Skeletal muscle cell (primary cell): ENCODE measurements around the gene TMEM209.
"Not testable (repeated sequence)": the region's sequence is repeated elsewhere in the genome, so short reads cannot be mapped to it uniquely, and the experiment has no call there.

Source experiments
- DNase-seq: peaks from one replicate; pipeline ENCODE4 v3.0.0-alpha.2; 2010; ENCODE audit warnings: low read depth
- H3K4me3 ChIP-seq: 2 replicates; pipeline ENCODE4 v1.5.1; 2011; ENCODE audit warnings: low read depth, mild to moderate bottlenecking, control low read depth, low read length, moderate library complexity

TMEM209 gene

DNA sequence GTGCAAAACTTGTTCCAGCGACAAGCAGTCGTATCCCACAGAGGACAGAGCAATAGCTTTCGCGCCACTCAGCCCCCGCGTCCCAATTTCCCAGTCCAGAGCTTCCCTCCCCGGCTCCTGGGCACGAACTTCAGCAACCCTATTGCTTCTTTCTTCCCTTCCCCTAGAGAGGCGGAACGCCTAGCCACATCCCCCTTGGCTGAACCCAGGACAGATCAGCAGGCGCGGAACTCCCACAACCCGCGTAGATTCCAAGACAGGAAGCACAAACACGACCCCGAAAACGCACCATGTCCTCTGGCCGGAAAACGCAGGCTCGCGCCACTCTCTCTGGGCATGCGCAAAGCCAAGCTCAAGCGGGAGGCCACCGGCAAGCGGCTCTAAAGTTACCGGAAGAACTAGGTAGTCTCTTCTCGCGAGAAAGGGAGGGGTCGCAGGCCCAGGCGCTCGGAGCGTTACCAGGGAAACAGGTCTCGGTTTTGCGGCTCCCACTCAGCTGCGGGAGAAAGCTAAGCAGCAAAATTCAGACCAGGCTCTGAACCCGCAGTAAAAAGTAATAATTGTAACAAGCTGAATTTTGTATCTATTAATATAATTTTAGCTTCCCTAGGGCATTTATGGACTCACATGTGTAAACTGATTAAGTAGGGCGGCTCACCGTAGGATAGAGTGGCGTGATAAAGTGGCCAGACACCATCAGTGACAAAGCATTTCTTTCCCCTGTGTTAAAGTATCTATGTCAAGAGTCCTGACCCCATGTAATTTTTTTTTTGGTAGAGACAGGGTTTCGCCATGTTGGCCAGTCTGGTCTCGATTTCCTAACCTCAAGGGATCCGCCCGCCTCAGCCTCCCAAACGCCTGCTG lies at the start of gene TMEM209:
TSS of gene TMEM209 (minus strand) at position 323 of the 864 bp plus-strand sequence. CDS start at position 292, 31 bp downstream.
- peak within 1 kb of the TSS; percentile 58 for H3K4me3 ChIP-seq
- DNase-seq, result peak; percentile 90

DNA sequence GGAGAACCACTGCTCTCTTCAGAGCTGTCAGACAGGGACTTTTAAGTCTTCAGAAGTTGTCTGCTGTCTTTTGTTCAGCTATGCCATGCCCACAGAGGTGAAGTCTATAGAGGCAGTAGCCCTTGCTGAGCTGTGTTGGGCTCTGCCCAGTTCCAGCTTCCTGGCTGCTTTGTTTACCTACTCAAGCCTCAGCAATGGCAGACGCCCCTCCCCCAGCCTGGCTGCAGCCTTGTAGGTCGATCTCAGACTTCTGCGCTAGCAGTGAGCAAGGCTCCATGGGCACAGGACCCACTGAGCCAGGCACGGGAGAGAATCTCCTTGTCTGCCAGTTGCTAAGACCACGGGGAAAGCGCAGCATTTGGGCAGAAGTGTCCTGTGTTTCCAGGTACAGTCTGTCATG lies 49.3 kb upstream of the TMEM209 start:
- H3K4me3 ChIP-seq, result no peak overlapping the region
- DNase-seq, result no peak

DNA sequence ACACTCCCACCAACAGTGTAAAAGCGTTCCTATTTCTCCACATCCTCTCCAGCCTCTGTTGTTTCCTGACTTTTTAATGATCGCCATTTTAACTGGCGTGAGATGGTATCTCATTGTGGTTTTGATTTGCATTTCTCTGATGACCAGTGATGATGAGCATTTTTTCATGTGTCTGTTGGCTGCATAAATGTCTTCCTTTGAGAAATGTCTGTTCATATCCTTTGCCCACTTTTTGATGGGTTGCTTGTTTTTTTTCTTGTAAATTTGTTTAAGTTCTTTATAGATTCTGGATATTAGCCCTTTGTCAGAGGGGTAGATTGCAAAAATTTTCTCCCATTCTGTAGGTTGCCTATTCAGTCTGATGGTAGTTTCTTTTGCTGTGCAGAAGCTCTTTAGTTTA lies 44.4 kb upstream of the TMEM209 start:
- not testable (repeated sequence) for DNase-seq, H3K4me3 ChIP-seq

DNA sequence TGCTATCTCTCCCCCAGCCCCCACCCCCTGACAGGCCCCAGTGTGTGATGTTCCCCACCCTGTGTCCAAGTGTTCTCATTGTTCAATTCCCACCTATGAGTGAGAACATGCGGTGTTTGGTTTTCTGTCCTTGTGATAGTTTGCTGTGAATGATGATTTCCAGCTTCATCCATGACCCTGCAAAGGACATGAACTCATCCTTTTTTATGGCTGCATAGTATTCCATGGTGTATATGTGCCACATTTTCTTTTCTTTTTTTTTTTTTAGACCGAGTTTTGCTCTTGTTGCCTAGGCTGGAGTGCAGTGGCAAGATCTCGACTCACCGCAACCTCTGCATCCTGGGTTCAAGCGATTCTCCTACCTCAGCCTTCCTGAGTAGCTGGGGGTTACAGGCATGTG lies 43.6 kb upstream of the TMEM209 start:
- DNase-seq, H3K4me3 ChIP-seq: not testable (repeated sequence)

DNA sequence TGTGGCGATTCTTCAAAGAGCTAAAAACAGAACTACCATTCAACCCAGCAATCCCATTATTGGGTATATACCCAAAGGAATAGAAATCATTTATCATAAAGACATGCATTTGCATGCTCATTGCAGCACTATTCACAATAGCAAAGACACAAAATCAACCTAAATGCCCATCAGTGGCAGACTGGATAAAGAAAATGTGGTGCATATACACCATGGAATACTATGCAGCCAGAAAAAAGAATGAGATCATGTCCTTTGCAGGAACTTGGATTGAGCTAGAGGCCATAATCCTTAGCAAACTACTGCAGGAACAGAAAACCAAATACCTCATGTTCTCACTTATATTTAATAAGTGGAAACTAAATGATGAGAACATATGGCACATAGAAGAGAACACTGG lies 41.3 kb upstream of the TMEM209 start:
- DNase-seq, H3K4me3 ChIP-seq: not testable (repeated sequence)

DNA sequence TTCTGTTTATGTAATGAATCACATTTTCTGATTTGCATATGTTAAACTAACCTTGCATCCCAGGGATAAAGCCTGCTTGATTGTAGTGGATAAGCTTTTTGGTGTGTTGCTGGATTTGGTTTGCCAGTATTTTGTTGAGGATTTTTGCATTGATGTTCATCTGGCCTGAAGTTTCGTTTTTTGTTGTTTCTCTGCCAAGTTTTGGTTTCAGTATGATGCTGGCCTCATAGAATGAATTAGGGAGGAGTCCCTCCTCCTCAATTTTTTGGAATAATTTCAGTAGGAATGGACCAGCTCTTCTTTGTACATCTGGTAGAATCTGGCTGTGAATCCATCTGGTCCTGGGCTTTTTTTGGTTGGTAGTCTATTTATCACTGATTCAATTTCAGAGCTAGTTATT lies 38.3 kb upstream of the TMEM209 start:
- not testable (repeated sequence) for H3K4me3 ChIP-seq, DNase-seq

- DNase-seq, result peak; percentile 5
- H3K4me3 ChIP-seq, result no peak overlapping the region
Measured at GRCh38 chr7:130242198-130243014, 37.2 kb upstream of the TMEM209 start.

DNA sequence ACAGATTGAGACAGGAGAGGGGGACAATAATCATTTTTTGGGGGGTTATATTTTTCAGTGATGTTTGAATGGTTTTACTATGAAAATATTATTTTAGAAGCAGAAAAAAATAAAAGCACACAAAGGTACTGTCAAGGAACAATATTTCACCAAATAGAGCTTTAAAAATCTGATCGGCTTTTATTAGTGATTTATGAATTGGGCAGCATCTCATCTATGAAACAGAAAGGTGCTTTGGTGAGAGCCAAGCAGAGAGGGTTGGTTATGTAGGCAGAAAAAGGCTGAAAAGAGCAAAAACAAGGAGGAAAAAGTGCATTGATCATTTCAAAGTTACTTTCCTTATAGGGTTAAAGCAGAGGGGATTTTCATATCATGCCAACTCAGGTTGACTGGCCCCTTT lies 35.0 kb upstream of the TMEM209 start:
- no peak for DNase-seq
- H3K4me3 ChIP-seq, result no peak overlapping the region

GRCh38 chr7:130236361-130236760 lies 31.2 kb upstream of the TMEM209 start:
- DNase-seq, H3K4me3 ChIP-seq: not testable (repeated sequence)

DNA sequence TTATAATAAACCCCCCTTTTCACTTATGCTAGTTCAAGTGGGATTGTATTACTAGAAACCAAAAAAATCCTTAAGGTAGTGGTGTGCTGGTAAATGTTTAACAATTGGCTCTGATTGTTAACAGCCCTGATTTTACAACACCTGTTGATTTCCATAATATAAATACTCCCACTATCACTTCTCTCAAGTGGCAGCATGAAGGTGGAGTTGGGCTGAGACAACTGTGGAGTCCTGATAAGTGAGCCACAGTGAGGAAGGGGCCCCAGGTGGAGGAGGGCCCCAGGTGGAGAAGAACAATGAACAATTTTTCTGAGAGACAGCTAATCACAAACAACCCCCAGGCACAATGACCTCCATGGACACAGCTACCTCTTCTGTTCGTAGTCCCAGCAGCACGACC lies 28.9 kb upstream of the TMEM209 start:
- no peak overlapping the region for H3K4me3 ChIP-seq
- DNase-seq, result no peak

- H3K4me3 ChIP-seq, result no peak overlapping the region
- DNase-seq, result no peak
Measured at GRCh38 chr7:130232209-130232608, 27.0 kb upstream of the TMEM209 start.

GRCh38 chr7:130231792-130232191 lies 26.6 kb upstream of the TMEM209 start:
- H3K4me3 ChIP-seq, result no peak overlapping the region
- no peak for DNase-seq

- DNase-seq, result not testable (repeated sequence)
Measured at GRCh38 chr7:130229981-130230380, 24.8 kb upstream of the TMEM209 start.

DNA sequence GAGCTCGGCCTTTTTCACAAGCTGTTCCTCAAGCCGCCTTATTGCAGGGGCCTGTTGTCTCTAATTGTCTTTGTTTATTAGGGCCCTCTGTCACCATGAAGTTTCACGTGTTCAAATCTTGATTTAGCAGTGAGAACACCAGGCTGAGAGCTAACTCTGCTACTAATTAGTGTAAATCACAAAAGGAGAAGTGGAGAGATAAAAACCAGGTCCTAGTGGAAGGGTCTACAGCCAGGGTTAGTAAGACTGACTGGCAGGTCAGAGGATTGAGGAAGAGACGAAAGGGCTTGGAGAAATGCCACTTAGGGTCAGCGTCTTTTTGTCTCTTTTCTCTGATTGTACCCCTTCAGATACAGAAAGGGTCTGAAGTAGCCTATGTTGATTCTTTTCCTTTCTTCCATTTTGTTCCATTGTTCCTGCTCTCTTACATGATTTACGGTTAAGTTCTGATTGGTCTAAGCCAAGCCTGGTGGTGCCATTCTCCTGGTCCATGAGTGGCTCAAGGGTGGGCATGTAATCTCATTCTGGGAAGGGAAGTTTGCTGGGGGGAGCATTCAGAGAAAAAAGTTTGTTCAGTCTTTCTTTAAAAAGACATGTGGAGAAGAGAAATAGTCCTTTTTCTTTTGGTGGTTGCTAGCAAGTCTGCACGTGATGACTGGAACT lies 23.8 kb upstream of the TMEM209 start:
- no peak overlapping the region for H3K4me3 ChIP-seq

More at GRCh38 chr7:130229981-130230380, 24.8 kb upstream of the TMEM209 start:
- not testable (repeated sequence) for H3K4me3 ChIP-seq

DNA sequence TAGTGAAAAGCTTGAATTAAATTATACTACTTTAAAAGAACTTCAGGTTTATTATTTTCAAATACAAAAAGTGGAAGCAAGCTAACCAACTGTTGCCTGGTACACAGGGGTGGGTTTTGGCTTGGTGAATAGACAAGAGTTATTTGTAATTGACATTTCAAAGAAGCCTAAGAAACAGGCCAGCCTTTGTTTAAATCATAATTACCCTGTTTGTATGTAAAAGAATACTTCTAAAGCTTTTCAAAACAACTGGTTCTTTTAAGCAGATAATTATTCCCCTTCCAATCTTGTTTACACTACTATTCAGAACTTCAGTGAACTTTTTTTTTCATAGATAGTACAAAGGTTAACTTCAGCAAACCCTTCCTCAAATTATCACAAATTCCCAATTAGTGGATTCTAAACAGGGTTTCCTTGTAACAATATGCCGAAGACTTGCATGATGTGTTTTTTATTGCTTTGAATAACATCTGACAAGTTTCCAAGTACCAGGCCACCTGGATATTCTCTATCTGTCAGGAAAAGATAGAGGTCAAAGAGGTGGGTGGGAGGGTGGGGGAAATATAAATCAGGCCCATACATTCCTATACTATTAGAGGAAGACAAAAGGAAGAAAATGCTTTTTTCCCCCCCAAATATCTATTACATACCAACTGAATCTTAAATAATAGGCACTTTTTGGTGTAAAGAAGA lies 22.8 kb upstream of the TMEM209 start:
- no peak for DNase-seq

More for the DNA sequence above, 23.8 kb upstream of the TMEM209 start:
- DNase-seq, result no peak

GRCh38 chr7:130226333-130226732 lies 21.1 kb upstream of the TMEM209 start:
- no peak for DNase-seq
- H3K4me3 ChIP-seq, result no peak overlapping the region

More for the DNA sequence above, 22.8 kb upstream of the TMEM209 start:
- no peak overlapping the region for H3K4me3 ChIP-seq

DNA sequence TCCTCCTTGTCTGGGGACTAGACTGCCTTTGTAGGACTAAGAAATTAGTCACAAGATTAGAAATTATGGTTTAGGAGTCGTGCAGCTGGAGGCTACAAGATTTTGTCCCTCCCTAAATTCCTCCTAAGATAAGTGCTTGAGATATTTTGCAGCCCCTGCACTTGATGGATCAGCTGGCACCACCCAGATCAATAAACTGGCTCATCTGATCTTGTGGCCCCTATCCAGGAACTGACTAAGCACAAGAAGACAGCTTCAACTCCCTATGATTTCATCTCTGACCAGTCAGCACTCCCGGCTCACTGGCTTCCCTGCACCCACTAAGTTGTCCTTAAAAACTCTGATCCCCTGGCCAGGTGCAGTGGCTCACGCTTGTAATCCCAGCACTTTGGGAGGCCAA lies 19.7 kb upstream of the TMEM209 start:
- DNase-seq, H3K4me3 ChIP-seq: not testable (repeated sequence)

DNA sequence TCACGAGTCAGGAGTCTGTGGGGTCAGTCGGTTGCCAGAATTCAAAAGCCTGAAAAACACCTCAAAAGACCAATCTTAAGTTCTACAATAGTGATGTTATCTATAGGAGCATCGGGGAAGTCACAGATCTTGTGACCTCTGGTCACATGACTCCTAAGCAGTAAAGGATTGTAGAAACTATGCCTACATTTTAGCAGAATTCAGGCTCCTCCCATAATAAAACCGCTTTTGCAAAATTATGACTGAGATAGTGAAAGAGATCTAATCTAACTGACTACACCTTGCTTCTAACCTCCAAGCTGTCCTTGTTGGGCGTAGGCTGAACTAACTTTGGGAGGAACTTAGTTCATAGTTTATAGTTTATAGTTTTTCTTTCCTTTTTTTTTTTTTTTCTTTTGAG lies 19.0 kb upstream of the TMEM209 start:
- no peak overlapping the region for H3K4me3 ChIP-seq

DNA sequence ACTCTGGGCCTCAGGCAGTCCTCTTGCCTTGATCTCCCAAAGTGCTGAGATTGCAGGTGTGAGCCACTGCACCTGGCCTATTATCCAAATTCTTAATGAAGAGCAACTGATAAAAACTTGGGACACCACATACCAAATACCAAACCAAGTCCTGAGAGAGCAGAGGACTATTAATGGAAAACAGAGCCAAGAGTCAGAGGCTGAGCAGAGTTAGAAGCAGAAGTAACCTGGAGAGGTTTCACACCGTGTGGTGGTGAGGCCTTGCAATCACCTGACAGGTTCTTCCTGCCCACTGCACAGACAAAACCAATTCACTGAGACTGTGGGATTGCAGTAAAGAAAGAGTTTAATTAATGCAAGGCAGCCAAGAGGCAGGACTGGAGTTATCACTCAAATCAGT lies 18.4 kb upstream of the TMEM209 start:
- H3K4me3 ChIP-seq, result no peak overlapping the region
- DNase-seq, result no peak

More for the DNA sequence above, 19.0 kb upstream of the TMEM209 start:
- DNase-seq, result no peak
